ENCODE results near the gene CSHL1.

- TF ChIP-seq, protein P1, sequence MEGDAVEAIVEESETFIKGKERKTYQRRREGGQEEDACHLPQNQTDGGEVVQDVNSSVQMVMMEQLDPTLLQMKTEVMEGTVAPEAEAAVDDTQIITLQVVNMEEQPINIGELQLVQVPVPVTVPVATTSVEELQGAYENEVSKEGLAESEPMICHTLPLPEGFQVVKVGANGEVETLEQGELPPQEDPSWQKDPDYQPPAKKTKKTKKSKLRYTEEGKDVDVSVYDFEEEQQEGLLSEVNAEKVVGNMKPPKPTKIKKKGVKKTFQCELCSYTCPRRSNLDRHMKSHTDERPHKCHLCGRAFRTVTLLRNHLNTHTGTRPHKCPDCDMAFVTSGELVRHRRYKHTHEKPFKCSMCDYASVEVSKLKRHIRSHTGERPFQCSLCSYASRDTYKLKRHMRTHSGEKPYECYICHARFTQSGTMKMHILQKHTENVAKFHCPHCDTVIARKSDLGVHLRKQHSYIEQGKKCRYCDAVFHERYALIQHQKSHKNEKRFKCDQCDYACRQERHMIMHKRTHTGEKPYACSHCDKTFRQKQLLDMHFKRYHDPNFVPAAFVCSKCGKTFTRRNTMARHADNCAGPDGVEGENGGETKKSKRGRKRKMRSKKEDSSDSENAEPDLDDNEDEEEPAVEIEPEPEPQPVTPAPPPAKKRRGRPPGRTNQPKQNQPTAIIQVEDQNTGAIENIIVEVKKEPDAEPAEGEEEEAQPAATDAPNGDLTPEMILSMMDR (IDR thresholded peaks at IDR 0.05), result no peak
- TF ChIP-seq EP300 (IDR thresholded peaks at IDR 0.05) (no peak), POLR2A (IDR thresholded peaks at IDR 0.05) (no peak)
These were observed 49.4 kb upstream of the CSHL1 start for GRCh38 chr17:63960430-63960829.

All from sigmoid colon (tissue), 4 donors.